ENCODE data around the gene SLFNL1. TPM values are rescaled to one million over a fixed set of nuclear protein-coding genes. Genes with fewer than 3 reads are reported as not detected.

SLFNL1 gene
- total RNA-seq, 1 experiment from 2014 or later, result not detected

- DNase-seq (ENCODE audit: low spot score) (no peak), ATAC-seq (no peak)
- H3K4me1 Mint-ChIP-seq, result no peaks in the 10 kb centered on the region
- no peak for TF ChIP-seq GABPB1 (CRISPR knock-in tag; IDR thresholded peaks at IDR 0.05)
- no peak for TF ChIP-seq SMAD3 (CRISPR knock-in tag; IDR thresholded peaks at IDR 0.05; ENCODE audit: borderline replicate concordance)
- TF ChIP-seq RELA (CRISPR knock-in tag; IDR thresholded peaks at IDR 0.05; ENCODE audit: borderline replicate concordance), result no peak
- no peak for TF ChIP-seq ATF6 (CRISPR knock-in tag; IDR thresholded peaks at IDR 0.05)
- no peak for TF ChIP-seq ESRRA (CRISPR knock-in tag; IDR thresholded peaks at IDR 0.05; ENCODE audit: borderline replicate concordance)
- ChIA-PET CTCF (no interaction called here), POLR2A (no interaction called here)
- H3K27me3 Mint-ChIP-seq (ENCODE audit: low read depth), result no peaks in the 10 kb centered on the region
- no peaks in the 10 kb centered on the region for H3K9me3 Mint-ChIP-seq
- no peak overlapping the region for H3K4me3 Mint-ChIP-seq
- H3K27ac Mint-ChIP-seq, result peak overlapping the region; percentile 63; the same call in 1 of the 2 replicates
- H3K36me3 Mint-ChIP-seq, result peaks cover 90% of the 10 kb centered on the region
These were observed 14.3 kb downstream of the SLFNL1 start for GRCh38 chr1:41006942-41007865.

- no peaks in the 10 kb centered on the region for H3K9me3 Mint-ChIP-seq
- no peaks in the 10 kb centered on the region for H3K27me3 Mint-ChIP-seq (ENCODE audit: low read depth)
- H3K27ac Mint-ChIP-seq, result no peak overlapping the region
- no peaks in the 10 kb centered on the region for H3K4me1 Mint-ChIP-seq
- no peak for ATAC-seq
- ChIA-PET POLR2A (no interaction called here), CTCF (no interaction called here)
- DNase-seq (ENCODE audit: low spot score), result no peak
- H3K36me3 Mint-ChIP-seq, result peaks cover 91% of the 10 kb centered on the region
- no peak overlapping the region for H3K4me3 Mint-ChIP-seq
- TF ChIP-seq CTCF (IDR thresholded peaks at IDR 0.05), result no peak
- TF ChIP-seq NR1H2 (CRISPR knock-in tag; IDR thresholded peaks at IDR 0.05), result no peak
- no peak for TF ChIP-seq ZNF281 (CRISPR knock-in tag; IDR thresholded peaks at IDR 0.05)
These were observed 15.6 kb downstream of the SLFNL1 start for GRCh38 chr1:41005876-41006275.

GRCh38 chr1:41003640-41004220 lies 17.8 kb downstream of the SLFNL1 start:
- H3K4me1 Mint-ChIP-seq, result no peaks in the 10 kb centered on the region
- ATAC-seq, result peak; percentile 80
- ChIA-PET CTCF (interaction anchor here (0.8 to 1.9 kb wide), 4 partner anchors 16 to 51 kb away, joined by 3 to 8 read pairs (median 4); partner anchors contain the start of gene SLFNL1), POLR2A (no interaction called here)
- no peaks in the 10 kb centered on the region for H3K27me3 Mint-ChIP-seq (ENCODE audit: low read depth)
- DNase-seq (ENCODE audit: low spot score), result no peak
- H3K36me3 Mint-ChIP-seq, result peaks cover 87% of the 10 kb centered on the region
- no peaks in the 10 kb centered on the region for H3K9me3 Mint-ChIP-seq
- no peak overlapping the region for H3K4me3 Mint-ChIP-seq
- no peak overlapping the region for H3K27ac Mint-ChIP-seq
- no peak for TF ChIP-seq ZNF512 (CRISPR knock-in tag; IDR thresholded peaks at IDR 0.05; ENCODE audit: borderline replicate concordance)
- no peak for TF ChIP-seq ZSCAN18 (CRISPR knock-in tag; IDR thresholded peaks at IDR 0.05)
- TF ChIP-seq HMGA2 (CRISPR knock-in tag; IDR thresholded peaks at IDR 0.05), result no peak
- TF ChIP-seq ZNF138 (CRISPR knock-in tag; conservative IDR thresholded peaks at IDR 0.05), result no peak
- no peak for TF ChIP-seq NFE2L1 (CRISPR knock-in tag; IDR thresholded peaks at IDR 0.05)
- no peak for TF ChIP-seq NFYB (CRISPR knock-in tag; conservative IDR thresholded peaks at IDR 0.05; ENCODE audit: low read depth)
- TF ChIP-seq TP53 (CRISPR knock-in tag; IDR thresholded peaks at IDR 0.05), result no peak
- no peak for TF ChIP-seq JAZF1 (CRISPR knock-in tag; IDR thresholded peaks at IDR 0.05)
- no peak for TF ChIP-seq JUN (CRISPR knock-in tag; IDR thresholded peaks at IDR 0.05)
- TF ChIP-seq FOXP4 (CRISPR knock-in tag; IDR thresholded peaks at IDR 0.05), result no peak

Measured in WTC11 (cell line).